Measurements from ENCODE around the gene UBXN6. TPM values are rescaled to one million over a fixed set of nuclear protein-coding genes. Genes with fewer than 3 reads are reported as not detected.

UBXN6 gene
- total and polyA plus RNA-seq, 2 of the 8 experiments (the other 6 are each of a cell fraction or from before 2014, with no cell fraction given), result 28.0 to 43.8 TPM

GRCh38 chr19:4505570-4506448 lies 48.2 kb upstream of the UBXN6 start:
- Histone ChIP-seq H2BK20ac (ENCODE audit: low read length) (no peak overlapping the region), H3K23me2 (ENCODE audit: low read depth, low read length) (no peaks in the 10 kb centered on the region), H2BK15ac (ENCODE audit: low read length) (no peak overlapping the region), H4K91ac (replicated peaks; ENCODE audit: insufficient read length, low read length) (no peak overlapping the region), H2AFZ (ENCODE audit: low read length) (no peak overlapping the region), H3K14ac (ENCODE audit: insufficient read length) (no peak overlapping the region), H3K4me2 (ENCODE audit: insufficient read depth in 1 of 2, low read depth in 2 of 2, low read length in 2 of 2) (no peak overlapping the region), H2BK12ac (ENCODE audit: low read depth, low read length) (no peak overlapping the region), H3K27ac (ENCODE audit: low read depth, low read length) (no peak overlapping the region), H2BK120ac (replicated peaks; ENCODE audit: low read depth, low read length) (no peak overlapping the region), H3K9me3 (ENCODE audit: insufficient read depth in 2 of 2, low read depth in 1 of 2, low read length in 1 of 2) (no peaks in the 10 kb centered on the region), H4K5ac (ENCODE audit: insufficient read length, low read depth, low read length) (no peak overlapping the region), H3K27me3 (replicated peaks in 1 of 4; ENCODE audit: control insufficient read depth in 3 of 4, extremely low read depth in 1 of 4, insufficient read depth in 3 of 4, low read length in 3 of 4) (peaks cover 2 to 13% (median 11%) of the 10 kb centered on the region in 4 experiments; a peak in 6 of 7 replicates), H3K4me1 (replicated peaks in 1 of 4; ENCODE audit: control insufficient read depth in 3 of 4, insufficient read depth in 4 of 4, low read length in 3 of 4) (no peaks in the 10 kb centered on the region), H3K79me2 (ENCODE audit: control insufficient read depth in 1 of 2, insufficient read depth in 2 of 2, low read length in 2 of 2) (no peaks in the 10 kb centered on the region), H4K8ac (ENCODE audit: extremely low read depth, insufficient read depth, low read length) (no peak overlapping the region), H4K20me1 (replicated peaks in 1 of 2; ENCODE audit: control insufficient read depth in 1 of 2, insufficient read depth in 2 of 2, low read length in 2 of 2) (peaks cover 14 to 30% of the 10 kb centered on the region in 2 experiments), H3K4ac (replicated peaks; ENCODE audit: insufficient read length, low read depth, low read length) (no peak overlapping the region), H3K79me1 (ENCODE audit: low read depth, low read length) (peaks cover 2% of the 10 kb centered on the region; the same call in 1 of the 2 replicates), H2BK5ac (ENCODE audit: low read depth, low read length) (no peak overlapping the region), H3K9ac (replicated peaks in 1 of 4; ENCODE audit: extremely low read depth in 1 of 4, low read depth in 3 of 4, low read length in 3 of 4) (no peak overlapping the region), H3K23ac (ENCODE audit: insufficient read length) (no peak overlapping the region), H2AK5ac (ENCODE audit: low read depth, low read length) (no peak overlapping the region), H3K56ac (replicated peaks; ENCODE audit: insufficient read length, low read depth, low read length) (no peak overlapping the region), H3K4me3 (ENCODE audit: extremely low read depth in 1 of 4, insufficient read depth in 2 of 4, low read depth in 3 of 4, low read length in 4 of 4) (no peak overlapping the region), H3K36me3 (ENCODE audit: control insufficient read depth in 2 of 4, insufficient read depth in 4 of 4, low read length in 3 of 4) (peaks cover under 1 to 33% (median 6%) of the 10 kb centered on the region in 4 experiments; a peak in 5 of 8 replicates), H3K18ac (ENCODE audit: extremely low read depth, low read length) (no peak overlapping the region)
- DNase-seq (ENCODE audit: low read depth in 1 of 2, low spot score in 2 of 2), result no peak
- TF ChIP-seq RAD21 (IDR thresholded peaks at IDR 0.05 in 1 of 2, conservative IDR thresholded peaks at IDR 0.05 in 1 of 2; ENCODE audit: low read depth in 2 of 2, low read length in 2 of 2) (no peak), KDM5A (IDR thresholded peaks at IDR 0.05; ENCODE audit: low read length) (no peak), CEBPB (IDR thresholded peaks at IDR 0.05; ENCODE audit: low read depth, low read length) (no peak), NRF1 (IDR thresholded peaks at IDR 0.05; ENCODE audit: low read depth, low read length) (no peak), CHD1 (IDR thresholded peaks at IDR 0.05; ENCODE audit: low read depth, low read length) (no peak), JUN (IDR thresholded peaks at IDR 0.05; ENCODE audit: low read depth, low read length) (no peak), KDM1A (IDR thresholded peaks at IDR 0.05; ENCODE audit: borderline replicate concordance, low read length) (peak; percentile 78)
- TF ChIP-seq, protein P1, sequence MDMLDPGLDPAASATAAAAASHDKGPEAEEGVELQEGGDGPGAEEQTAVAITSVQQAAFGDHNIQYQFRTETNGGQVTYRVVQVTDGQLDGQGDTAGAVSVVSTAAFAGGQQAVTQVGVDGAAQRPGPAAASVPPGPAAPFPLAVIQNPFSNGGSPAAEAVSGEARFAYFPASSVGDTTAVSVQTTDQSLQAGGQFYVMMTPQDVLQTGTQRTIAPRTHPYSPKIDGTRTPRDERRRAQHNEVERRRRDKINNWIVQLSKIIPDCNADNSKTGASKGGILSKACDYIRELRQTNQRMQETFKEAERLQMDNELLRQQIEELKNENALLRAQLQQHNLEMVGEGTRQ (IDR thresholded peaks at IDR 0.05; ENCODE audit: low read length), result no peak
- WGBS, 2 experiments (ENCODE audit: extremely low coverage in 1 of 2, insufficient coverage in 1 of 2, insufficient read length in 1 of 2, insufficient replicate concordance in 2 of 2, low coverage in 1 of 2, low lambda C conversion rate in 2 of 2, missing lambda C conversion rate in 1 of 2), result 90% methylated on average over 31 of the region's 34 CpGs; no CpG with 5 or more reads in 1 of the 2 experiments
- CTCF ChIA-PET (ENCODE audit: partially characterized antibody), result interaction anchor here (0.7 to 5.2 kb wide), 3 partner anchors 18 to 187 kb away, joined by 3 to 40 read pairs (median 4); no protein-coding TSS in a partner anchor
- FAIRE-seq, result no peak
- POLR2A ChIA-PET (ENCODE audit: partially characterized antibody), result interaction anchor here (1.0 to 3.5 kb wide), 3 partner anchors 11 to 42 kb away, joined by 3 to 19 read pairs (median 18); partner anchors contain the start of gene PLIN4
